HL-60 (cell line): ENCODE data around the gene TNIP3.

Source experiments
- DNase-seq, 2 experiments: peaks; one replicate each; pipeline ENCODE4 v3.0.0-alpha.2; 2010 to 2020; ENCODE audit warnings: low read depth in 1 of 2, low spot score in 1 of 2
- H3K27ac ChIP-seq: fragments of 250-450 bp; sonication (Bioruptor Pico); replicated peaks from 2 replicates; pipeline ENCODE4 v1.5.1; 2020; ENCODE audit warnings: mild to moderate bottlenecking, moderate library complexity
- H3K27me3 ChIP-seq: fragments of 250-450 bp; sonication (Bioruptor Pico); 2 replicates; pipeline ENCODE4 v1.5.1; 2021; ENCODE audit warnings: mild to moderate bottlenecking, moderate library complexity; ENCODE audit not compliant: insufficient read depth, poor library complexity, severe bottlenecking
- H3K4me3 ChIP-seq: replicated peaks from 2 replicates; pipeline ENCODE4 v1.5.1; 2011; ENCODE audit warnings: mild to moderate bottlenecking, control low read depth, low read length; ENCODE audit not compliant: insufficient read depth
- CTCF ChIP-seq: IDR thresholded peaks from one replicate; pipeline ENCODE4 v1.5.1; 2011; ENCODE audit warnings: low read length, control low read depth, inconsistent platforms; ENCODE audit not compliant: insufficient read depth
- GABPA ChIP-seq: IDR thresholded peaks from 2 replicates; pipeline ENCODE4 v1.6.1; 2012; ENCODE audit warnings: low read depth
- POLR2AphosphoS5 ChIP-seq: IDR thresholded peaks from 2 replicates; pipeline ENCODE4 v1.6.1; 2012; ENCODE audit warnings: low read depth
- REST ChIP-seq: IDR thresholded peaks from 2 replicates; pipeline ENCODE4 v1.6.1; 2012; ENCODE audit warnings: low read depth; ENCODE audit not compliant: insufficient replicate concordance
- SPI1 ChIP-seq: IDR thresholded peaks from 2 replicates; pipeline ENCODE4 v1.6.1; 2012; ENCODE audit warnings: low read depth, mild to moderate bottlenecking, borderline replicate concordance

Gene TNIP3

GRCh38 chr4:121091941-121092340, 72.2 kb downstream of the TNIP3 start:
- Histone ChIP-seq H3K27me3 (no peaks in the 10 kb centered on the region), H3K4me3 (no peak overlapping the region), H3K27ac (no peak overlapping the region)
- DNase-seq: no peak
- no peak for TF ChIP-seq REST
- no peak for TF ChIP-seq CTCF
- no peak for TF ChIP-seq SPI1
- TF ChIP-seq GABPA: no peak
- TF ChIP-seq POLR2AphosphoS5: no peak

GRCh38 chr4:121088867-121089266, 75.3 kb downstream of the TNIP3 start:
- Histone ChIP-seq H3K27ac (no peak overlapping the region), H3K27me3 (no peaks in the 10 kb centered on the region), H3K4me3 (no peak overlapping the region)
- TF ChIP-seq POLR2AphosphoS5 (no peak), REST (no peak), SPI1 (no peak), GABPA (no peak), CTCF (no peak)
- no peak for DNase-seq
